H4 (cell line): ENCODE measurements around the gene NKTR. TPM values are rescaled to one million over a fixed set of nuclear protein-coding genes. Genes with fewer than 3 reads are reported as not detected.

Experiments used
- DNase-seq: peaks from one replicate; pipeline ENCODE4 v3.0.0-alpha.2; 2015; ENCODE audit warnings: low spot score
- total RNA-seq: library from RNA; depleted of rRNA; stranded (reverse); fragments of >200 nt; shearing (Covaris generic); gene quantifications from 2 replicates; pipeline ENCODE4 v1.2.3, GENCODE V29; 2014

NKTR gene
- total RNA-seq, 1 experiment from 2014 or later, result 6.2 TPM

- no peak for DNase-seq
These were observed 61.7 kb downstream of the NKTR start for GRCh38 chr3:42662037-42662812.

GRCh38 chr3:42662813-42663535 lies 62.5 kb downstream of the NKTR start:
- no peak for DNase-seq

- DNase-seq, result no peak
These were observed 63.3 kb downstream of the NKTR start for GRCh38 chr3:42663581-42664437.

- DNase-seq, result no peak
These were observed 63.9 kb downstream of the NKTR start for GRCh38 chr3:42664438-42664803.

- DNase-seq, result no peak
These were observed 64.8 kb downstream of the NKTR start for GRCh38 chr3:42665050-42665878.

GRCh38 chr3:42666022-42666421 lies 65.5 kb downstream of the NKTR start:
- DNase-seq, result no peak

- no peak for DNase-seq
These were observed 66.1 kb downstream of the NKTR start for GRCh38 chr3:42666577-42666998.

GRCh38 chr3:42667096-42667522 lies 66.6 kb downstream of the NKTR start:
- no peak for DNase-seq

- DNase-seq, result no peak
These were observed 67.3 kb downstream of the NKTR start for GRCh38 chr3:42667523-42668412.

GRCh38 chr3:42668413-42668760 lies 67.9 kb downstream of the NKTR start:
- no peak for DNase-seq

- no peak for DNase-seq
These were observed 68.3 kb downstream of the NKTR start for GRCh38 chr3:42668793-42669217.

GRCh38 chr3:42670051-42670576 lies 69.6 kb downstream of the NKTR start:
- DNase-seq, result no peak

- DNase-seq, result no peak
These were observed 70.2 kb downstream of the NKTR start for GRCh38 chr3:42670670-42671069.

GRCh38 chr3:42672515-42672914 lies 72.0 kb downstream of the NKTR start:
- DNase-seq, result no peak

- DNase-seq, result no peak
These were observed 72.6 kb downstream of the NKTR start for GRCh38 chr3:42673082-42673481.

- no peak for DNase-seq
These were observed 73.7 kb downstream of the NKTR start for GRCh38 chr3:42674146-42674545.

- no peak for DNase-seq
These were observed 75.4 kb downstream of the NKTR start for GRCh38 chr3:42675909-42676308.

- DNase-seq, result no peak
These were observed 78.0 kb downstream of the NKTR start for GRCh38 chr3:42678447-42678846.

GRCh38 chr3:42680271-42680670 lies 79.8 kb downstream of the NKTR start:
- no peak for DNase-seq

GRCh38 chr3:42680806-42681205 lies 80.3 kb downstream of the NKTR start:
- DNase-seq, result no peak
